Measurements from ENCODE around the gene LIF. TPM values are rescaled to one million over a fixed set of nuclear protein-coding genes. Genes with fewer than 3 reads are reported as not detected.

The LIF gene
- 24.5 and 36.5 TPM in 2 replicates for total RNA-seq (2014; rRNA removed; shearing (Covaris generic))

DNA sequence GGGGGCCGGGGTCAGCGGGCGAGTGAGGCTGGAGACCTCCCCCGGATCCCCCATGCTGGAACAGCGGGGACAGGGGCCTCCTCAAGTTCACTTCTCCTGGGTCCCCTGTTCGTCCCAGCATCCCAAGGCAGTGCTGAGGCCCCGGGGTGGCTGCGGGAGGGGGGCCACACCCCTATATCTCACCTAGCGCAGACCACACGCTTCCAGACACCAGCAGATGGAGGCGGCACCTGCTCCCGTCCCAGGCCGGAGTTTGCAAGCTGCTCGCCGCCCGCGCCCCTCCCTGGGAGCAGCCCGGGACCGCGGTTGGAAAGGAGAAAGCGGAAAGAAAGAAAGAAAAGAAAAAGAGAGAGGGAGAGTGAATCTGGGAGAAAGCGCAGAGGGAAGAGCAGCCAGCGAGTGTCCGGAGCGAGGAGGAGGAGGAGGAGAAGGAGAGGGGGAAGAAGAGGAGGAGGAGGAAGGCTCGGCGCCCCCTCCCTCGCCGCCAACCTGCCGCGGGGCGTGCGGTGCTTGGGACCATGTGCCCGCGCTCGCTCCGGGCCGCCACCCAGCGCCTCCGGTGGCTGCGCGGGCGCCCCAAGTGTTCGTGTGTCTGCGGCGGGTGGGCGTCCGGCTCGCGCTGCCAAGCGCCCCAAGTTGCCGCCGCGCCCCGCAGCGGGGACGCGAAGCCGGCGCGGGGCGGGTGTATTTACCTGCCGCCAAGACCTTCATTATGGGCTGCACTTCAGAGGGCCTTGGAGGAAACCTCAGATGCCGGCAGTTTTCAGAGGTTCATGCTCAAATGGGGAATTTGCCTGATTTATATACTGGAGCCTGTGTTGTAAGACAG, at the start of gene LIF:
TSS of gene LIF (minus strand) at position 775 of the 829 bp plus-strand sequence. CDS start at position 711, 64 bp downstream.
- in situ Hi-C loops (cut with HindIII; ENCODE audit: low sequenced_read_pairs), result no loop called here
- DNase-seq (ENCODE audit: low spot score), result no peak

DNA sequence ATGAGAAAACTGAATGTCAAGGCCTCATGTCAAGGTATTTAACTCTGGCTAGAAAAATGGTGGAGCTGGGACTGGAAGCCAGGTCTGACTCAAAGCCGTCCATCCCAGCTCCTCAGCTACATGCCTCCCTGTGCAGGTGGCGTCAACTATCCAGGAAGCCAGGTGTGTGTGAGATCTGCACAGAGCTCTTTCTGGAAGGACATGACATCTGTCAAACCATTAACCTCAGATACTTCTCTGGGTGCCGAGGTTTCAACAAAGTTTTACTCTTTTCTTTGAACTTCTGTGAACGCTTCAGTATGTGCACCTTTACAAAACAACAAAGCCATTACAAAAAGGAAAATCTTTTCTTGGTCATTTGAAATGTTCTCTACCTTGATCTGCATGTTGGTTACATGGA, 49.8 kb upstream of the LIF start:
- DNase-seq (ENCODE audit: low spot score), result no peak
- in situ Hi-C loops (cut with HindIII; ENCODE audit: low sequenced_read_pairs), result no loop called here

DNA sequence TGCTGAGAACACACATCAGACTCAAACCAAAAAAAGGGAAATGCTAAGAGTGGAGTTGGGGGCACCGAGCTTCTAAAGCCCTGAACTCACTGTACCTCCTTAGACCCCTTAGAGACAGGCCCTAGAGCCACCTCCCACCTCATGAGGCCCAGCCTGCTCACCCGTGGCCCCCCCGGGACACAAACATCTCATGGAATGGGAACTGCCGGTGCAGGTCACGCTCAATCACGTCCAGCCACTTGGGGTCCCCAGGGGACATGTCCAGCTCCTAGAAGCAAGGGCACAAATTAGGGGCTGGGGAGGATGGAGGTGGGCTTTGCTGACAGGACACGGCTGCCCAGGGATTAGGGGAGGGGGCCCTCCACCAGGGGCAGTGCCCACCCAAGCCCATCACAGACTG, 49.0 kb upstream of the LIF start:
- no peak for DNase-seq (ENCODE audit: low spot score)
- in situ Hi-C loops (cut with HindIII; ENCODE audit: low sequenced_read_pairs), result no loop called here

DNA sequence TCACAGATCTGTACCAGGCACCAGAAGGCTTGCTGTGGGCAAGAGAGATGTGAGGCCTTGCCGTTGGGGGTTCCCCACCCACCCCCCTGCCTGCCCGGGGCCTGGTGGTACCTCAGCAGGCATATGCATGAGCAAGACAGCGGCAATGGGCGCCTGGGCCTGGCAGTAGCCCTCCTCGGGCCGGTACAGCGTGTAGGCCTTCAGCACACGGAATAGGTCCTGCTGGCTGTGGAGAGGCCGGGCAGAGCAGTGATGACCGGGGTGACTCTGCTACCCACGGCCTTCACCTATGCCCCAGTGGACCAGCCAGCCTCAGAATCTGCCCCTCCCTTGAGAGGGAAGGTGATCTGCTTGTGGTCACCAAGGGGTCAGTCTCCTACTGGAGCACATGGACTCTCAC, 48.3 kb upstream of the LIF start:
- in situ Hi-C loops (cut with HindIII; ENCODE audit: low sequenced_read_pairs), result no loop called here
- no peak for DNase-seq (ENCODE audit: low spot score)

DNA sequence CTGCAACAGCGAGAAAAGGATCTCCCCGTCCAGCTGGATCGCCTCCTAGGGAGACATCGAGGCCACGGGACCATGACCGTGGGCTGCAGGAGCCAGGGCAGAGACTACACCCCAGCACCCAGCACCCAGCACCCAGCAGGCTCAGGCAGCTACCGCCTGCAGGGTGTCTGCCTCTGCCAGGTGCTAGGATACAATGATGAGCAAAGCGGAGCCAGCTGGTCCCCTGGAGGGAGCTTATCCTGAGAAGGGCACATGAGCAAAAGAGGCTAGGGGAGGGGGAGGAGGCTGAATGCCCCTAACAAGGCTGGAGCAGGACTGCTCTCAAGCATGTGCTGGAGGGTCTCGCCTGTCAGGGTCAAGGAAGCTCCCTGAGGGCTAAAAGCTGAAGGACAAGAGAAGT, 47.5 kb upstream of the LIF start:
- in situ Hi-C loops (cut with HindIII; ENCODE audit: low sequenced_read_pairs), result no loop called here
- DNase-seq (ENCODE audit: low spot score), result no peak

DNA sequence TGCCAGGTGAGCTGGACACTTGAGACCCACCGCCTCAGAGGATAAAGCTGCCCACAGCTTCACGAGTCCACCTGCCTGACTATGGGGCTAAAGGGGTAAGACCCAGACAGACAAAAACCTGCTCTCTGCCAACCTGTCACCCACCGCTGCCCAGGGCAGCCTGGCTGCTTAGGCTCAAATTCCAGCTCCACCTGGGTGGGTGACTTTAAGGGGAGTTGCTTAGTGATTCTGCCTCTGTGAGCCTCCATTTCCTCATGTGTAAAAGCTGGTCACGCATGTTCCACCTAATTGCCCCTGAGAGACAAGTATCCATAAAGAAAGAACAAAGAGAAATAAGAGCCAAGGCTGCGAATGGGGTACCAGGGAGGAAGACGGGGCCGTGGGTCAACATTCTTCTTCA, 46.5 kb upstream of the LIF start:
- DNase-seq (ENCODE audit: low spot score), result no peak
- in situ Hi-C loops (cut with HindIII; ENCODE audit: low sequenced_read_pairs), result no loop called here

DNA sequence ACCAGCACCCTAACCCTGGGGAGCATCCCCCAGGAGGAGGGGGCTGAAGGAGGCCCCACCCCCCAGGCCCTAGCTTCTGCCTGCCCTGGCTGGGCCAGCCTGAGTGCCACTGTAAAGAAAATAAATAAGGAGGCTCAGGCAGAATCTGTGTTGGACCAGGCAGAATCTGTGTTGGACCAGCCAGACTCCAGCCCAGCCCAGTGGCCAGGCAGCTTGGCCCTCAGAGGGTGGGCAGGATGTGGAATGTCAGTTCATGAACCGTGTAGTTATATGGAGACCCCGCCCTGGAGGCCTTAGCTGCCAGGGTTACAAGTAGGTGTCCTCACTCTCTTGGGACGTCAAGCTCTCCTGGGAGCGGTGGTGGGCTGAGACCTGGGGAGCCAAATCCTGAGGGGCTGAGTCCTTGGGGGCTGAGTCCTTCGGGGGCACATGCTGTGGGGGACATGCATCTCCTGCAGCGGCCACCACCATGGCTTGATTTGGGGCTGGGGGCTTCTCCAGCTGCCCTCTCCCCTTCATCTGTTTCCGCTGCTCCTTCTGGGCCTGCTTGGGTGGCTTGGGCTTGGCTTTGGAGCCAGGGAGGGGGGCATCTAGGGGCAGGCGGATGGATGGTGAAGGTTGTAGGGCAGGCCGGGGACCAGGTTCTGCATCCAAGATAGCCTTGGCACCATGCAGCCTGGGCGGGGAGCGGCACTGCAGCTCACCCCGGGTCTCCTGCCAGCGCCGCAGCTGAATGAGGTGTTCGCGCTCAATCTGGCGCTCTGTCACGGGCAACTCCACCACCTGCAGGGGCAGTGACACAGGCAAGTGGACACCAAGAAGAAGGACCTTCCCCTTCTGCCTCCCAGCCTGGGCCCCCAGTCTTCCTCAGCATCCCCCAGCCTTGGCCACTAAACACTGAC, 45.8 kb upstream of the LIF start:
- in situ Hi-C loops (cut with HindIII; ENCODE audit: low sequenced_read_pairs), result no loop called here

DNA sequence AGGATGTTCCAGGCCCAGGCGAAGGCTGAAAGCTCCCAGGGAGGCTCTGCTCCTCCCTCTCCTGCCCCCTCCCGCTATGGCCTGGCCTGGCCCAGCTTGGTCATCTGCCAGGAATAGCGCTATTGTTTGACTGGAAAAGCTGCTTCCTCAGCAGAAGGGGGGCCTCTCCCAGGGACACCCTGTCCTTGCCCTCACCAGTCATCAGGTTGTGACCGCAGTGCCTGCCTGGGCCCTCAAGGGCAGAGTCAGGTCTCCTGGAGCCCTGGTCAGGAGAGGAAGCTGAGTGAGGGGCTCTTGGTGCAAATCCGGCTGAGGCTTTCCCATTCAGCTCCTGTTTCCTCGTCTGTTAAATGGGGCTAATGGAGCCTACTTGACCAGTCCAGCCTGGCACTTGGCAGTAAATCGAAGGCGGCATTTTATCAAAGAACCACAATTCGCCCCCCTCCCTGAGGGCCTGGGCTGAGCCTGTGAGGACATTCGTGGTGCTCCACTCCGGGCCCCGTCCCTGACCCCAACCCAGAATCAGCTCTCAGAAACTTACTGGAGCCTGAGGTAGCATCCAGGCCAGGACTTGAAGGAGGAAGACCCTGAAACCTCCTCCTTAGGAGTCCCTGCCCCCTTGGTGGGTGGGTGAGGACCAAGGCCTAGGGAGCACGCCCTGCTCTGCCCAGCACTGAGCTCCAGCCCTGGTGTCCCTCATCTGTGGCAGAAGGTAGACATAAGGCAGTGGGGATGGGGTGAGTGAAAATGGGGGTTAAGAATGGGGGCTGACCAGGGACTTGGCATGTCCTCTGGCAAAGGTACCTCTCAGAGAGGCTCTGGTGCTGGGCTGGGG, 44.7 kb upstream of the LIF start:
- in situ Hi-C loops (cut with HindIII; ENCODE audit: low sequenced_read_pairs), result no loop called here
- peak; percentile 63 for DNase-seq (ENCODE audit: low spot score)

More for the DNA sequence above, 45.8 kb upstream of the LIF start:
- peak; percentile 61 for DNase-seq (ENCODE audit: low spot score)

DNA sequence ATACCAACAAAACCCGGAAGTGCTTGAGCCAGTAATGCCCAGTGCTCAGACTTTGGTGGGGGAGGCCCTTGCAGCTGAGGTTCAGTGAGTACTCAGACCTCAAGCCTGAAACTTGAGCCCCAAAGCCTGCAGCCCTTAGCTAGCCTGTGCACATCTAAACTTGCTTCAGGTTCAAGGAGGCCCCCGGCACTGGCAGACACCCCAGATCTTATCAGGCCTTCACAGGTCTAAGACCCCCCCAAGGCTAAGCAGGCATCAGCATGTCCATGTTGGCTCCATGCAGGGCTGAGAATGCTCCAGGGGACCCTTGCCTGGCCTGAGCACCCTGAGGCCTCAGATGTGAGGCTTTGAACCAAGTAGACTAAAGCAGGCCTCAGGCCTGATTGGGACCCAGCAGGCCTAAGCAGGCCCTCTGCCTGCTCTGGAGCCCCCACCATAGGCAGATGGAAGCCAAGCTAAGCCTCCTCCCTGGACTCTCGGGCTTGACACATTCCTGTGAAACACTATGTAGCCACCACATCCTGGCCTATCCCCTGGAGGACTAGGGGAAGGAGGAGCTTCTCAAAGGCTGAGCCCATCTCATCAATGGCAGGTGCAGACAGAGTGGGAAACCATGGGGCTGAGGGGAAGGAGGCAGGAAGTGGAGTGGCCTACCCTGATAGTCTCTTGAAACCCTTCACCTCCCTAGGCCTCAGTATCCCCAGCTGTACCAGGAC, 43.9 kb upstream of the LIF start:
- in situ Hi-C loops (cut with HindIII; ENCODE audit: low sequenced_read_pairs), result no loop called here
- peak; percentile 16 for DNase-seq (ENCODE audit: low spot score)

DNA sequence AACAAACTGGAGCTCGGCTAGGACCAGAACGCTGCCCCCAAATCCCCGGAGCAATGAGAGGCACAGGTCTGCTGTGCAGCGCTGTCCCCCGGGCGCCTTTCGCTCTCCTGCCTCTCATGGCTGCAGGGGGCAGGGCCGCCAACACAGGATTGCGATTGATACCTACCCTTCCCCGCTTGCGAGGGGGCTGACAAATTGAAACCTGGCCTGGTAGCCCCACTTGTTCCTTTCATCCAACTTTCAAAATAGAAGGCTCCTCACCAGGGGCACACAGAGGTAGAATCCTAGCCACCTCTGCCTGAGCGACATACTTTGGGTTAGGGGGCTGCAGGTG, 43.4 kb upstream of the LIF start:
- DNase-seq (ENCODE audit: low spot score), result no peak
- in situ Hi-C loops (cut with HindIII; ENCODE audit: low sequenced_read_pairs), result loop anchor here (5.0 kb wide), 1 partner anchor 102 kb away; no protein-coding TSS in a partner anchor

DNA sequence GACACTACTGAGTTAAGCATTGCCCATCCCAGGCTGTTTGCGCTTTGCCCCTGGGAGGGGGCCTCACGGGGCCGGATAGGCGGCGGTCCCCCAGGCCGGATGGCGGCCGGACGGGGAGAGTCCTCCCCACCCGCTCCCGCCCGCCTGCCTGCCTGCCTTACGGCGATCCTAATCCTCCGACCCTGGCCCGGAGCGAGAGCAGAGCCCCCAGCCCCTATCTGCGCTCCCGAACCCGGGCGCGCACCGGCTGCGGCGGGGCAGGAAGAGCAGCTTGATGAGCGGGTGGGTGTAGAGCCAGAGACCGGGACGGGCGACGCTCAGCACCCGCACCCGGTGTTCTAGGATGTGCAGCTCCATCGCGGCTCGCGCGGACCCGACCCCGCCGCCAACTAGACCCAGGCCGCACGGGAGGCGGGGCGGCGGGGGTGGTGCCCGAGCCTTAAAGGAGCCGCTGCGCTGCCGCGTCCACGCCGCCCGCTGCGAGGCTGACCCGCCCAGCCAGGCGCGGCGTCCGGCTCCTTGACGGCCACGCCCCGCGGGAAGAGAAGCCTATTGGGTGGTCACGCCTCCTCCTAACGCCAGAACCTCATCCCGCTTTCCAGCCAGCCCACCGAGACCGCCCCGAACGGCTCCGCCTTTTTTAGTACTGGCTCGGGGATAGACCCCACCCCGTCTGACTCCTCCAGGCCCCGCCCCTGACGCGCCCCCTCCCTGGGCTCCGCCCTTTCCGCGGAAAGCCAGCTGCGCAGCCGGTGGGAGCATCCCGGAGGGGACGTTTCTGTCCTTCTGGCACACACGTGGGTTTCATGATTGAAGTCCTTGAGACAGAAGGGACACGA, 42.8 kb upstream of the LIF start, which contains the start of gene CASTOR1:
TSS of gene CASTOR1 (minus strand) at position 365 of the 839 bp plus-strand sequence. CDS start at position 357, 8 bp downstream.
- peak; percentile 92 for DNase-seq (ENCODE audit: low spot score)
- in situ Hi-C loops (cut with HindIII; ENCODE audit: low sequenced_read_pairs), result loop anchor here (5.0 kb wide), 1 partner anchor 103 kb away; no protein-coding TSS in a partner anchor

DNA sequence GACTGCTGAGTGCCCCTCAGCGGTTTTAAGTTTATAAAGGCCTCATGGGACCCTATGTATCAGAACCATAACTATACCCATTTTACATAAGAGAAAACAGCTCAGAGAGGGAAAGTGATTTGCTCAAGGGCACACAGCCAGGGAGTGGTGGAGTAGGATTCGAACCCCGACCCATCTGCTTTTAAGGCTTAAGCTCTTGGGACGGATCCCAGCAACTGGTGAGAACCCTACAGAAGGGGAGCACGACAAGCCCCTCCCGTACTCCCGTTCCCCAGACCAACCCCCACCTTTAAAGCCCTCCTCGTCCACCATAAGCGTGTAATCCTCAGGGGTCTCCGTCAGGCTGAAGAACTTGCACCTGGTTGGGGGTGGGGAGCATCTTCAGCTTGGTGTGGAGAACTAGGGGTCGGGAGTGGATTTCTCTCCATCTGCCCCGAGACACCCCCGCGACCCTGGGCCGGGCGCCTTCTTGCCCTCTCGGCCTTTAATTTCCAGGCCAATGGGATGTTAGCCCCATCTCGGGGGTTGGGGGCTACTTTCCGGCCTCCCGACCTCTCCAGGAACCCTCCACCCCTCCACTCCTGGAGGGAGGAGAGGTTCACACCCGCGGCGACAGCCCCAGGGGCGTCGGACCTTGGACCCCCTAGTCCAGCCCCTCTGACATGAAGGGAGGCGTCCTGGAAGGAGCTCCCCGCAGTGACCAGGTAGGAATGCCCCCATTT, 42.0 kb upstream of the LIF start:
- in situ Hi-C loops (cut with HindIII; ENCODE audit: low sequenced_read_pairs), result loop anchor here (5.0 kb wide), 1 partner anchor 104 kb away; no protein-coding TSS in a partner anchor
- no peak for DNase-seq (ENCODE audit: low spot score)

DNA sequence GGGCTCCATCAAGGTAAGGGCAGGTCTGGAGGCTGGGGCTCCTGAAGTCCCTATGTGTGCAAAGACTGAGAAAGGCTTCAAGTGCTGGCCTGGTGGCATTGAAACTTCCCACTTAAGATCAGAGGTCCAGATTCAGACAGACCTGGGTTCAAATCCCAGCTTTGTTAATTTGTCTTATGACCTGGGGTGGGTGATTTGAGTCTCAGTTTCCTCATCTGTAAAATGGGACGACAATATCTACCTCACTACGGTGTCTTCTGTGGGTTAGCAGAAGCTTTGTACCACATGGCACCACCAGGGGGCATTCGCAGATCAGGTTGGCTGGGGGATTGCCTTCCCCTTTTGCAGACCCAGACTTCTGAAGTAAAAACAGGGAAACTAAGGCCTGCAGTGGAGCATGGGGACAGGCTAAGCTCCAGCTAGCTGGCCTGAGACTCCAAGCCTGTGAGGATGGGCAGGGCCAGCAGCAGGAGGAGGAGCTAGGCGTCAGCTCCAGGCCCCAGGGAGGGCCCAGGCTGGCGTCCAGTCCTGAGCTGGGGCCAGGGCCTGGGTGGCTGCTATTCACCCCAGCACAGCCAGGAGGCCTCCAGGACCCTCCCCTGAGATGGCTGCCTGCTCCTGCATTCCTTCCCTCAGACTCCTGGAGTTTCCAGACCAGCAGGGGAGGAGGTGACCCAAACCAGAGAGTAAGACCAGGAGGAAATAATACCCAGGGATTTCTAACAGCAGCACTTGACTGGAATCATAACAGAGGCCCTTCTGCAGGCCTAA, 41.3 kb upstream of the LIF start:
- in situ Hi-C loops (cut with HindIII; ENCODE audit: low sequenced_read_pairs), result loop anchor here (5.0 kb wide), 1 partner anchor 104 kb away; no protein-coding TSS in a partner anchor
- DNase-seq (ENCODE audit: low spot score), result peak; percentile 80

DNA sequence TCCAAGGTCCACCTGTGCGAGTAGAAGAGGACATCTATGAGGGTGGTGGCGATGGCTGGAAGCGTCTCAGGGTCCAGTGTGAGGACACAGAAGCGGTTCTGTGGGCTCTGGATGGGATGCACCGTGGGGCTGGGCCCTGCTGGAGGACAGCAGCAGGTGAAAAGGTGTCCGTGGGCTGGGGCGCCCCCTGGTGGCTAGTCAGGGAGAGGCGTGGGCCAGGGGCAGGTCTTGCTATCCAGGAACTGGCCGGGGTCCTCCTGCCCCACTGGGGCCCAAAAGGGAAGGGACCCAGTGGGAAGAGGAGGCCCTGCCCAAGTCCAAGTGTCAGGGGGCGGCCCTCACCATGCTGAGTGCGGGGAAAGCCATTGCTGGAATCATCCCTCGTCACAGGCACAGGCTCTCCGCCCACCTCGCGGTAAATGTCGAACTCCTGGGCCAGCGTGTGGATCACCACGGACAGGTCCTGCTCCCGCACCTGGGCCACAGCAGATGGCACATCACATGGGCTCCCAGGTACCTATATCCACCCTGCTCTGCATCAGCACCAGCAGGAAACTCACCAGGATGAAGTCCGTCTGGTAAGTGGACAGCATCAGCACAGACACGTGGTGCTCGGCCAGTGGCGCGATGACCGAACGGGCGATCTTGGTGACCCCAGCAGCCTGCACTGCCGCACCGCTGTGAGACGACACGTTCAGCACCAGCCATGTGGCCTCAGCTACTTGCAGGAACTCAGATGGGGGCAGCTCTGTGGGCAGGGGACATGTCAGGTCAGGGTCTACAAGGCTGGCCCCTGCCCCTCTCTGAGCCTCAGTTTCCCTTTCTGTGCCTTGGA, 40.5 kb upstream of the LIF start:
- DNase-seq (ENCODE audit: low spot score), result peak; percentile 51
- in situ Hi-C loops (cut with HindIII; ENCODE audit: low sequenced_read_pairs), result loop anchor here (5.0 kb wide), 1 partner anchor 105 kb away; no protein-coding TSS in a partner anchor

DNA sequence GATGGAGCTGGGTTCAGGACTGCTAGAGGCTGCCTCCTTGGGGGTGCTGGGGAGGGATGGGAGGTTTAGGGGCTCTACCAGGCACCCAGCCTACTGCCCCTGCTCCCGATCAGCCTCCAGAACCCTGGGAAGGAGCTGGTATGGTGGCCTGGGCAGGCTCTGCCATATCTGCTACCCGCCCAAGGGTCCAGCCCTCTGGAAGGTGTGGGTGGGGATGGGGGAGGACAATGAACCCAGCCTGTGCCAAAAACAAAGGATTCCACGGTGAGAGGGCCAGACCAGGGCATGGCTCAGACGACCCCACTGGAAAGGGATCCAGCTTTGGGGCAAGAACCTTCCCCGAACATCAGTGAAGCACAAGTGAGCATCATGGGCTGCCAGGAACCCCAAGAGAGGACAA, 39.8 kb upstream of the LIF start:
- in situ Hi-C loops (cut with HindIII; ENCODE audit: low sequenced_read_pairs), result loop anchor here (5.0 kb wide), 1 partner anchor 106 kb away; no protein-coding TSS in a partner anchor
- DNase-seq (ENCODE audit: low spot score), result no peak
